ENCODE data around the gene GLIPR2.

DNA sequence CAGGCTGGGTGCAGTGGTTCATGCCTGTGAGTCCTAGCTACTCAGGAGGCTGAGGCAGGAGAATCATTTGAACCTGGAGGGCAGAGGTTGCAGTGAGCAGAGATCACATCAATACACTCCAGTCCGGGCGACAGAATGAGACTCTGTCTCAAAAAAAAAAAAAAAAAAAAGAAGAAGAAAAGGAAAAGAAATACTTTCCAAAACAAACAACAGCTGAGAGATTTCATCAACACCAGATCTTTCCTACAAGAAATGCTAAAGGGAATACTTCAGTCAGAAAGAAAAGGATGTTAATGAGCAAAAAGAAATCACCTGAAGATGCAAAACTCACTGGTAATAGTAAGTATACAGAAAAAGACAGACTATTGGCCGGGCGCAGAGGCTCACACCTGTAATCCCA lies 41.0 kb downstream of the GLIPR2 start:
- TF ChIP-seq CTCF (optimal IDR thresholded peaks at IDR 0.05 in 1 of 3, IDR thresholded peaks at IDR 0.05 in 1 of 3, conservative IDR thresholded peaks at IDR 0.05 in 1 of 3; ENCODE audit: extremely low read depth in 1 of 3, insufficient read depth in 2 of 3, low read length in 3 of 3): no peak
- TF ChIP-seq EZH2 (IDR thresholded peaks at IDR 0.05; ENCODE audit: low read length): no peak

Data from keratinocyte (primary cell).